SIG-M5 treated with dmso at 0.1 percent for 504 hours (cell line): ENCODE data around the gene ADAMTS10.
"Not testable (repeated sequence)": the region's sequence is repeated elsewhere in the genome, so short reads cannot be mapped to it uniquely, and the experiment has no call there.

Source experiments
- DNase-seq: peaks from one replicate; lab custom pipeline; 2025; ENCODE audit not compliant: unreplicated experiment; lab: John Stamatoyannopoulos, UW

Gene ADAMTS10

GRCh38 chr19:8629184-8629583, 18.7 kb upstream of the ADAMTS10 start:
- no peak for DNase-seq

- no peak for DNase-seq
These were observed 16.3 kb upstream of the ADAMTS10 start for GRCh38 chr19:8626842-8627241.

- not testable (repeated sequence) for DNase-seq
These were observed 12.4 kb upstream of the ADAMTS10 start for GRCh38 chr19:8622886-8623285.

- DNase-seq = no peak
These were observed 8.2 kb upstream of the ADAMTS10 start for GRCh38 chr19:8618751-8619150.

GRCh38 chr19:8617984-8618383, 7.5 kb upstream of the ADAMTS10 start:
- DNase-seq = no peak

- DNase-seq = not testable (repeated sequence)
These were observed 6.8 kb upstream of the ADAMTS10 start for GRCh38 chr19:8617325-8617724.

GRCh38 chr19:8616861-8617260, 6.3 kb upstream of the ADAMTS10 start:
- no peak for DNase-seq

GRCh38 chr19:8615813-8616596, 5.5 kb upstream of the ADAMTS10 start:
- peak; percentile 63 for DNase-seq

GRCh38 chr19:8615024-8615423, 4.5 kb upstream of the ADAMTS10 start:
- no peak for DNase-seq

- DNase-seq = no peak
These were observed 3.9 kb upstream of the ADAMTS10 start for GRCh38 chr19:8614455-8614854.

- no peak for DNase-seq
These were observed 2.3 kb upstream of the ADAMTS10 start for GRCh38 chr19:8612807-8613171.

GRCh38 chr19:8611877-8612806, 1.6 kb upstream of the ADAMTS10 start:
- DNase-seq = no peak

- DNase-seq = no peak
These were observed 919 bp upstream of the ADAMTS10 start for GRCh38 chr19:8611391-8611876.

- DNase-seq = no peak
These were observed 403 bp upstream of the ADAMTS10 start for GRCh38 chr19:8610936-8611300.

- DNase-seq = no peak
These were observed 1.1 kb downstream of the ADAMTS10 start for GRCh38 chr19:8609279-8610040.

GRCh38 chr19:8608941-8609278, 1.6 kb downstream of the ADAMTS10 start:
- no peak for DNase-seq

GRCh38 chr19:8607386-8607785, 3.1 kb downstream of the ADAMTS10 start:
- no peak for DNase-seq

- no peak for DNase-seq
These were observed 5.0 kb downstream of the ADAMTS10 start for GRCh38 chr19:8605514-8605913.

- no peak for DNase-seq
These were observed 8.7 kb downstream of the ADAMTS10 start for GRCh38 chr19:8601796-8602195.

GRCh38 chr19:8600816-8601215, 9.7 kb downstream of the ADAMTS10 start:
- DNase-seq = no peak

- DNase-seq = no peak
These were observed 10.5 kb downstream of the ADAMTS10 start for GRCh38 chr19:8600064-8600463.
